Measurements from ENCODE around the gene HOXD1.

The HOXD1 gene

GRCh38 chr2:176165370-176166050 lies 23.0 kb upstream of the HOXD1 start:
- DNase-seq (ENCODE audit: low read depth), result no peak

GRCh38 chr2:176166272-176166671 lies 22.2 kb upstream of the HOXD1 start:
- no peak for DNase-seq (ENCODE audit: low read depth)

- no peak for DNase-seq (ENCODE audit: low read depth)
These were observed 21.1 kb upstream of the HOXD1 start for GRCh38 chr2:176167398-176167797.

GRCh38 chr2:176169181-176169580 lies 19.3 kb upstream of the HOXD1 start:
- DNase-seq (ENCODE audit: low read depth), result no peak

- no peak for DNase-seq (ENCODE audit: low read depth)
These were observed 18.8 kb upstream of the HOXD1 start for GRCh38 chr2:176169711-176170110.

- no peak for DNase-seq (ENCODE audit: low read depth)
These were observed 17.7 kb upstream of the HOXD1 start for GRCh38 chr2:176170602-176171305.

- no peak for DNase-seq (ENCODE audit: low read depth)
These were observed 17.0 kb upstream of the HOXD1 start for GRCh38 chr2:176171351-176172006.

GRCh38 chr2:176172007-176172894 lies 16.2 kb upstream of the HOXD1 start:
- no peak for DNase-seq (ENCODE audit: low read depth)

- DNase-seq (ENCODE audit: low read depth), result no peak
These were observed 15.4 kb upstream of the HOXD1 start for GRCh38 chr2:176172895-176173566.

- DNase-seq (ENCODE audit: low read depth), result no peak
These were observed 14.7 kb upstream of the HOXD1 start for GRCh38 chr2:176173567-176174381.

GRCh38 chr2:176174382-176174823 lies 14.1 kb upstream of the HOXD1 start:
- no peak for DNase-seq (ENCODE audit: low read depth)

- DNase-seq (ENCODE audit: low read depth), result no peak
These were observed 13.4 kb upstream of the HOXD1 start for GRCh38 chr2:176174824-176175708.

GRCh38 chr2:176175709-176176607 lies 12.5 kb upstream of the HOXD1 start:
- no peak for DNase-seq (ENCODE audit: low read depth)

- DNase-seq (ENCODE audit: low read depth), result no peak
These were observed 10.9 kb upstream of the HOXD1 start for GRCh38 chr2:176177580-176178037.

GRCh38 chr2:176178038-176178756 lies 10.3 kb upstream of the HOXD1 start:
- no peak for DNase-seq (ENCODE audit: low read depth)

GRCh38 chr2:176178757-176179295 lies 9.6 kb upstream of the HOXD1 start:
- DNase-seq (ENCODE audit: low read depth), result no peak

GRCh38 chr2:176181551-176181950 lies 6.9 kb upstream of the HOXD1 start:
- no peak for DNase-seq (ENCODE audit: low read depth)

- DNase-seq (ENCODE audit: low read depth), result no peak
These were observed 5.8 kb upstream of the HOXD1 start for GRCh38 chr2:176182671-176183070.
